Muscle layer of colon (tissue), 2 donors: ENCODE measurements around the gene SIGLEC7.

Experiments used
- H3K27ac ChIP-seq: one replicate; pipeline ENCODE4 v1.7.0; 2013; ENCODE audit warnings: low read depth, mild to moderate bottlenecking, low read length, moderate library complexity
- H3K27me3 ChIP-seq, 2 donors: one replicate each; pipeline ENCODE4 v1.7.0; 2013; ENCODE audit warnings: low read length in 2 of 2, mild to moderate bottlenecking in 2 of 2; ENCODE audit not compliant: insufficient read depth in 2 of 2, control insufficient read depth in 1 of 2
- H3K36me3 ChIP-seq: one replicate; pipeline ENCODE4 v1.7.0; 2013; ENCODE audit warnings: mild to moderate bottlenecking, low read length; ENCODE audit not compliant: insufficient read depth
- H3K4me1 ChIP-seq: one replicate; pipeline ENCODE4 v1.7.0; 2013; ENCODE audit warnings: mild to moderate bottlenecking, low read length; ENCODE audit not compliant: insufficient read depth
- H3K4me3 ChIP-seq, 2 donors: one replicate each; pipeline ENCODE4 v1.7.0; 2013; ENCODE audit warnings: low read length in 2 of 2, low read depth in 1 of 2, mild to moderate bottlenecking in 1 of 2, moderate library complexity in 1 of 2
- H3K9ac ChIP-seq: one replicate; pipeline ENCODE4 v1.7.0; 2013; ENCODE audit warnings: low read length
- H3K9me3 ChIP-seq: one replicate; pipeline ENCODE4 v1.7.0; 2013; ENCODE audit warnings: mild to moderate bottlenecking, low read length
- donor health status: abdominal sarcoma.
- donor health status: Adenocarcinoma of cecum.

Gene SIGLEC7

DNA sequence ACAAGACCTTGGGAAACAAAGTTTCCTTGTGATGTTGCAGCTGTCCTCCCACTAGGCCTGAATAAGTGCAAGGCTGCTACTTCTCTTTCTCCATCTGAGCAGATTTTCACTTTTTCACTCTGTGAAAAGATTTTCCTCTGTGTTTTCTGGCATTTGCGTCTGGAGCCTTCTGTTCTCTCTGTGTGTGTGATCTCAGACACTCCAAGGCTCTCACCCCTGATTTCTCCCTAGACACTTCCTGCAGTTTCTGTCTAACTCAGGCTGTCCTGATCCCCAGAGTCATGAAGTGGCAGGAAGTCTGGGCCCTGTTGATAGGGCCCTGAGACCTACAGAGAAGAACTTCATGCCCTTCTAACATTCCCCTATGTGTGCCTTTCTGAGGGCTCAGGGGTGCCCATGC, 37.2 kb downstream of the SIGLEC7 start:
- Histone ChIP-seq H3K27ac (no peak overlapping the region), H3K36me3 (no peaks in the 10 kb centered on the region), H3K9ac (no peak overlapping the region), H3K4me3 (no peak overlapping the region), H3K4me1 (no peaks in the 10 kb centered on the region), H3K9me3 (no peaks in the 10 kb centered on the region), H3K27me3 (peaks cover 0 to 10% of the 10 kb centered on the region in 2 donors)

GRCh38 chr19:51181377-51181912, 39.3 kb downstream of the SIGLEC7 start:
- Histone ChIP-seq H3K27ac (no peak overlapping the region), H3K27me3 (peaks cover 0 to 6% of the 10 kb centered on the region in 2 donors), H3K9ac (no peak overlapping the region), H3K4me3 (no peak overlapping the region), H3K4me1 (no peaks in the 10 kb centered on the region), H3K9me3 (no peaks in the 10 kb centered on the region), H3K36me3 (no peaks in the 10 kb centered on the region)

DNA sequence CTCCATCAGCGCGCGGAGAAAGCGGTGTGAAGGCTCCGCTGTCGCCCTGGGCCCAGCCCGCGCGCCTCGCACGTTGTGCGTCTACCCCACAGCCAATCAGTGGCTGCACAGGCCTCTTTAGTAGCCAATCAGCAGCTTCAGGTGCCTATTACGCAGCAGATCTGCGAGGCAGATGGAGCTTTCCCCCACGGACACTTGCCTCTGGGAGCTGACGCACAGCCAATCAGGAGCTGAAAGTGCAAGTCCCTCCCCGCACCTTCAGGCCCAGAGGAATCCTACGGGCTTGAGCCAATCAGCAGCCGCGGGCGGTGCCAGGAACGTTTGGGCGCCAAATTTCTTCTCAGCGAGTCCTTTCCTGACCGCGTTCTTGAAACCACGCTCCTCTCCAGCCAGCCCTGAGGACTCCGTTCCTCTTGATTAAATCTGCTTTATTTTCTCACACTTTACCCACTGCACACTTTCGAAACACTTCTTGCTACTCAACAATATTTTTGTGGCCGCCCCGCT, 39.9 kb downstream of the SIGLEC7 start:
- Histone ChIP-seq H3K9ac (no peak overlapping the region), H3K27me3 (peaks cover 0 to 6% of the 10 kb centered on the region in 2 donors), H3K36me3 (no peaks in the 10 kb centered on the region), H3K9me3 (no peaks in the 10 kb centered on the region), H3K4me1 (no peaks in the 10 kb centered on the region), H3K4me3 (no peak overlapping the region), H3K27ac (no peak overlapping the region)

- peaks cover 0 to 6% of the 10 kb centered on the region in 2 donors for H3K27me3 ChIP-seq
- no peaks in the 10 kb centered on the region for H3K36me3 ChIP-seq
- no peak overlapping the region for H3K9ac ChIP-seq
- no peak overlapping the region for H3K4me3 ChIP-seq
- no peak overlapping the region for H3K27ac ChIP-seq
- no peaks in the 10 kb centered on the region for H3K9me3 ChIP-seq
- H3K4me1 ChIP-seq: no peaks in the 10 kb centered on the region
Observed at GRCh38 chr19:51183629-51184028, 41.5 kb downstream of the SIGLEC7 start.

DNA sequence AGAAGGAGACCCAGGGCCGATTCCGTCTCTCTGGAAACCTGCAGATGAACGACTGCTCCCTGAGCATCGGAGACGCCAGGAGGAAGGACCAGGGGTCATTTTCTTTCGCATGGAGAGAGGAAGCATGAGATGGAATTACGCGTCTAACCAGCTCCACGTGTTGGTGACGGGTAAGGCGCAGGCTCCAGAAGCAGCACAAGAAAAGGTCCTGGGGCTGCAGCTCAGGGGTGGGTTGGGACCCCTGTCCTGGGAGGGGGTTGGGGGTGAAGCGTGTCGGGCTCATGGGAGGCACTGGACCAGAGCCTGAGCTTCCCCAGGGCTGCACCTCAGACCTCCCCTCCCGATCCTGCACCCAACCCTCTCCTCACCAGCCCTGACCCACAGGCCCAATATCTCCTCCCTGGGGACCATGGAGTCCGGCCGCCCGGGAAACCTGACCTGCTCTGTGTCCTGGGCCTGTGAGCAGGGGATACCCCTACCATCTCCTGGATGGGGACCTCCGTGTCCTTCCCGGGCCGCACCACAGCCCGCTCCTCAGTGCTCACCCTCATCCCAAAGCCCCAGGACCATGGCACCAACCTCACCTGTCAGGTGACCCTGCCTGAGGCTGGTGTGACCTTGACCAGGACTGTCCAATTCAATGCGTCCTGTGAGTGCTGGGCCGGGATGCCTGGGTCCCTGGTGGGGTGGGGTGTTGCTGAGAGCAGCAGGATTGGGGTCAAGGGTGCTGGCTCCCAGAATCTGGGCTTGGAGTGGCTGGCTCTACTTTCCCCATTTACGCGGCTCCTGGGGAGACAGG, 43.2 kb downstream of the SIGLEC7 start:
- no peaks in the 10 kb centered on the region for H3K36me3 ChIP-seq
- H3K27me3 ChIP-seq: peaks cover 0 to 6% of the 10 kb centered on the region in 2 donors
- no peak overlapping the region for H3K27ac ChIP-seq
- H3K4me1 ChIP-seq: no peaks in the 10 kb centered on the region
- no peak overlapping the region for H3K4me3 ChIP-seq
- H3K9me3 ChIP-seq: no peaks in the 10 kb centered on the region
- no peak overlapping the region for H3K9ac ChIP-seq

DNA sequence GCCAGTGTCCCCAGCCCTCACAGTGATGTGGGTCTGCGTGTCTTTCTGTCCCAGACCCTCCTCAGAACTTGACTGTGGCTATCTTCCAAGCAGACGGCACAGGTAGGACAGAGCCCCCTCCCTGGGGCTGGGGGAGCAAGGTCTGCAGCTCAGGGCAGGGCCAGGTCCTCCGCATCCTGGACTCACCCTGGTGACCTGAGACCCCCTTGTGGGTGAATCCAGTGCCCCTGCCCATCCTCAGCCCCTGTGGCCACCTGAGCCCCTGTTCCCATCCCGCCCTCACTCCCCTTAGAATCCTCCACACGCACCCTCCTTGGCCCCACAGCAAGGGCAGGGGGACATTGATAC, 43.7 kb downstream of the SIGLEC7 start:
- no peak overlapping the region for H3K27ac ChIP-seq
- H3K9me3 ChIP-seq: no peaks in the 10 kb centered on the region
- H3K4me1 ChIP-seq: no peaks in the 10 kb centered on the region
- no peak overlapping the region for H3K4me3 ChIP-seq
- no peaks in the 10 kb centered on the region for H3K36me3 ChIP-seq
- no peak overlapping the region for H3K9ac ChIP-seq
- H3K27me3 ChIP-seq: peaks cover 0 to 6% of the 10 kb centered on the region in 2 donors

DNA sequence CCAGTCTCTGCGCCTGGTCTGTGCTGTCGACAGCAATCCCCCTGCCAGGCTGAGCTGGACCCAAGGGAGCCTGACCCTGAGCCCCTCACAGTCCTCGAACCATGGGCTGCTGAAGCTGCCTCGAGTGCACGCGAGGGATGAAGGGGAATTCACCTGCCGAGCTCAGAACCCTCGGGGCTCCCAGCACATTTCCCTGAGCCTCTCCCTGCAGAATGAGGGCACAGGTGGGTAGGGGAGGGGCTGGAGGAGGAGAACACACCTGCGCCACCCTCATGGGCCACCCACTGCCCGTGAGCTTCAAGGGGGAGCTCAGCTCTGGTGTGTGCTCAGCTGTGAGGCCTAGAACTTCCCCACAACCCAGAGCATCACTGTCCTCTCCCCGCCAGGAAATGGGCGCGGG, 44.2 kb downstream of the SIGLEC7 start:
- no peak overlapping the region for H3K27ac ChIP-seq
- H3K4me3 ChIP-seq: no peak overlapping the region
- H3K9me3 ChIP-seq: no peaks in the 10 kb centered on the region
- H3K9ac ChIP-seq: no peak overlapping the region
- no peaks in the 10 kb centered on the region for H3K4me1 ChIP-seq
- H3K36me3 ChIP-seq: no peaks in the 10 kb centered on the region
- H3K27me3 ChIP-seq: peaks cover 0 to 6% of the 10 kb centered on the region in 2 donors

GRCh38 chr19:51187395-51188226, 45.5 kb downstream of the SIGLEC7 start:
- Histone ChIP-seq H3K9me3 (no peaks in the 10 kb centered on the region), H3K27me3 (peaks cover 0 to 6% of the 10 kb centered on the region in 2 donors), H3K4me3 (no peak overlapping the region), H3K9ac (no peak overlapping the region), H3K4me1 (no peaks in the 10 kb centered on the region), H3K36me3 (no peaks in the 10 kb centered on the region), H3K27ac (no peak overlapping the region)

GRCh38 chr19:51188227-51188559, 46.1 kb downstream of the SIGLEC7 start:
- H3K4me3 ChIP-seq: no peak overlapping the region
- no peaks in the 10 kb centered on the region for H3K9me3 ChIP-seq
- H3K4me1 ChIP-seq: no peaks in the 10 kb centered on the region
- peaks cover 0 to 6% of the 10 kb centered on the region in 2 donors for H3K27me3 ChIP-seq
- H3K27ac ChIP-seq: no peak overlapping the region
- H3K9ac ChIP-seq: no peak overlapping the region
- no peaks in the 10 kb centered on the region for H3K36me3 ChIP-seq

- Histone ChIP-seq H3K4me1 (no peaks in the 10 kb centered on the region), H3K36me3 (no peaks in the 10 kb centered on the region), H3K27ac (no peak overlapping the region), H3K27me3 (no peaks in the 10 kb centered on the region), H3K9me3 (no peaks in the 10 kb centered on the region), H3K9ac (no peak overlapping the region), H3K4me3 (no peak overlapping the region)
Observed at GRCh38 chr19:51192689-51193088, 50.6 kb downstream of the SIGLEC7 start.

DNA sequence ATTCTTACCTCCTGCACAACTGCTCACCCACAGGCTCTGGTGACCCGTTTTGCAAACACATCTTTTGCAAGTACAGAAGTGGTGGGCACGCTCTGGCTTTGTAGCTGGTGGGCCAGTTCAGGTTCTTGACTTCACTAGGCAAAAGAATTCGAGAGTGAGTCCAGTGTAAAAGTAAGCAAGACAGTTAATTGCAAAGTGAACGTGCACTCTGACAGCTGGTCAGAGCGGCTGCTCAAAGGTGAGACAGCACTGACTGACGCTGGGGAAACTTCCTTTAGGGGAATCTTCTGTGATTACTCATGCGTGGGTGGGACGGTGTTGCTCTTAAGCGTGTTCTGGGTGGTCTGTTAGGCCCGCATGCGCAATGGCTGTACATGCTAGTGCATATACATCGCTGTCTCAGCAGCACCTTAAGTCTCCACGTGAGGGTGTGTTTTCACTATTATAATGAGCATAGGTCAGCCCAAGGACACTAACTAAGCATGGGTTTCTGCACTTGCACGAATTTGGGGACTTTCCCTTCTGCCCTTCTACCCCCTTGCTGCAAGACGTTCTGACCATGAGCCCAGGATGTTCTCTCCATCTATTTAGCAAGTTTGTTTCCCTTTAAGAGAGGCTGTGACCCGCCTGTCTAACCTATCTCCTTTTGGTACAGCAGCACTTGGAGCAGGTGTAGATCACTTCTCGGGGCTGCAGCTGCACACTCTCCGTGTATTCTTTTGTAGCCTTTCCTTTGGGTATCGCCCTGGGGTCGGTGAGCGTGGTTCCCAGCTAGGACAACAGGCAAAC, 52.6 kb downstream of the SIGLEC7 start:
- H3K4me3 ChIP-seq: no peak overlapping the region
- H3K4me1 ChIP-seq: no peaks in the 10 kb centered on the region
- no peaks in the 10 kb centered on the region for H3K9me3 ChIP-seq
- H3K36me3 ChIP-seq: no peaks in the 10 kb centered on the region
- H3K27ac ChIP-seq: no peak overlapping the region
- peaks cover 0 to 7% of the 10 kb centered on the region in 2 donors for H3K27me3 ChIP-seq
- H3K9ac ChIP-seq: no peak overlapping the region
